Measurements from ENCODE around the gene UBA3.
A peak's percentile ranks its signal among the peaks of the same experiment; 100 is the strongest.

The UBA3 gene

GRCh38 chr3:69080233-69080920 is at the start of gene UBA3:
Gene UBA3 (minus strand): TSS chr3:69080365. CDS start chr3:69080353, 12 bp downstream.
- TF ChIP-seq, protein P1, sequence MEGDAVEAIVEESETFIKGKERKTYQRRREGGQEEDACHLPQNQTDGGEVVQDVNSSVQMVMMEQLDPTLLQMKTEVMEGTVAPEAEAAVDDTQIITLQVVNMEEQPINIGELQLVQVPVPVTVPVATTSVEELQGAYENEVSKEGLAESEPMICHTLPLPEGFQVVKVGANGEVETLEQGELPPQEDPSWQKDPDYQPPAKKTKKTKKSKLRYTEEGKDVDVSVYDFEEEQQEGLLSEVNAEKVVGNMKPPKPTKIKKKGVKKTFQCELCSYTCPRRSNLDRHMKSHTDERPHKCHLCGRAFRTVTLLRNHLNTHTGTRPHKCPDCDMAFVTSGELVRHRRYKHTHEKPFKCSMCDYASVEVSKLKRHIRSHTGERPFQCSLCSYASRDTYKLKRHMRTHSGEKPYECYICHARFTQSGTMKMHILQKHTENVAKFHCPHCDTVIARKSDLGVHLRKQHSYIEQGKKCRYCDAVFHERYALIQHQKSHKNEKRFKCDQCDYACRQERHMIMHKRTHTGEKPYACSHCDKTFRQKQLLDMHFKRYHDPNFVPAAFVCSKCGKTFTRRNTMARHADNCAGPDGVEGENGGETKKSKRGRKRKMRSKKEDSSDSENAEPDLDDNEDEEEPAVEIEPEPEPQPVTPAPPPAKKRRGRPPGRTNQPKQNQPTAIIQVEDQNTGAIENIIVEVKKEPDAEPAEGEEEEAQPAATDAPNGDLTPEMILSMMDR (conservative IDR thresholded peaks at IDR 0.05; ENCODE audit: control insufficient read depth, insufficient read depth, low read depth, low read length), result no peak
- DNase-seq (ENCODE audit: low read depth), result peak; percentile 74
- peak within 1 kb of the TSS; percentile 68 for H3K4me3 ChIP-seq (ENCODE audit: control insufficient read depth, low read depth, low read length)

GRCh38 chr3:69129531-69129930 is 49.4 kb upstream of the UBA3 start:
- no peak overlapping the region for H3K4me3 ChIP-seq (ENCODE audit: control insufficient read depth, low read depth, low read length)
- peak; percentile 77 for DNase-seq (ENCODE audit: low read depth)
- TF ChIP-seq, protein P1 (conservative IDR thresholded peaks at IDR 0.05; ENCODE audit: control insufficient read depth, insufficient read depth, low read depth, low read length), result no peak

DNA sequence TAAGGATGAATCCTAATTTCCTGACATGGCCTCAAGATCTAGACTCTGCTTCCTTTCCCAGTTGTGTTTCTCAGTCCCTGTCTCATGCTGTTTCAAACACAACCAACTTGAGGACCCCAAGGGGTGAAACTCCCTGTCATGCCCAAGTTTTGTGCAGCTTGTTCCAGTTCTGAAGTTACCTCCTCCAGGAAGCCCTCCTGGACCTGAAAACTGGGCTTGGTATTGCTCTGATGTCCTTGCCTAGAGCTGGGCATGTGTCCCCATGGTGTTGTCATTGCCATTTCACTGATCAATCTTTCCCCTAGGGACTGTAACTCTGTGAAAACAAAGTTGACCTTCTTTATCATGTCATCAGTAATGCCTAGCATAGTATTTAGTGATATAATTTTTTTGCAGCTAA is 48.3 kb upstream of the UBA3 start:
- TF ChIP-seq, protein P1 (conservative IDR thresholded peaks at IDR 0.05; ENCODE audit: control insufficient read depth, insufficient read depth, low read depth, low read length), result no peak
- no peak for DNase-seq (ENCODE audit: low read depth)
- H3K4me3 ChIP-seq (ENCODE audit: control insufficient read depth, low read depth, low read length), result no peak overlapping the region

GRCh38 chr3:69126999-69127398 is 46.8 kb upstream of the UBA3 start:
- TF ChIP-seq, protein P1 (conservative IDR thresholded peaks at IDR 0.05; ENCODE audit: control insufficient read depth, insufficient read depth, low read depth, low read length), result no peak

DNA sequence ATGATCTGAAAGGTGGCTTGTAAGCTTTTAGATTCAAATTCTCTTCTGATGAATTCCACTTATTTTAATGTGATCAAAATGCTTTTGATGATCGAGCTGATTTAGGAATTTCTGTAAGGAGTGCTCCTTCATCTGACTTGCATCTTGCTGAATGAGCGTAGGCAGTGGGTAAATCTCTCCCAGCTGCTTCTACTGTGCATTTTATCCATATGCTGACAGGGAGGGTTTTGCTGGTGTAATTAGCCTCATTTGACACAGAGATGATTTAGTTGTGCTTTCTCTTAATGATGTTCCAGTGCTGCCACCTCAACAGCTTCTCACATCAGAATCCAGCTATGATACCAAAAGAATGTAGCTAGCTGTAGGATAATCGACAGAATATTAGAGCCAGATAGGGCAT is 46.1 kb upstream of the UBA3 start:
- no peak for DNase-seq (ENCODE audit: low read depth)
- H3K4me3 ChIP-seq (ENCODE audit: control insufficient read depth, low read depth, low read length), result no peak overlapping the region
- TF ChIP-seq, protein P1 (conservative IDR thresholded peaks at IDR 0.05; ENCODE audit: control insufficient read depth, insufficient read depth, low read depth, low read length), result no peak

More at GRCh38 chr3:69126999-69127398, 46.8 kb upstream of the UBA3 start:
- no peak for DNase-seq (ENCODE audit: low read depth)
- no peak overlapping the region for H3K4me3 ChIP-seq (ENCODE audit: control insufficient read depth, low read depth, low read length)

DNA sequence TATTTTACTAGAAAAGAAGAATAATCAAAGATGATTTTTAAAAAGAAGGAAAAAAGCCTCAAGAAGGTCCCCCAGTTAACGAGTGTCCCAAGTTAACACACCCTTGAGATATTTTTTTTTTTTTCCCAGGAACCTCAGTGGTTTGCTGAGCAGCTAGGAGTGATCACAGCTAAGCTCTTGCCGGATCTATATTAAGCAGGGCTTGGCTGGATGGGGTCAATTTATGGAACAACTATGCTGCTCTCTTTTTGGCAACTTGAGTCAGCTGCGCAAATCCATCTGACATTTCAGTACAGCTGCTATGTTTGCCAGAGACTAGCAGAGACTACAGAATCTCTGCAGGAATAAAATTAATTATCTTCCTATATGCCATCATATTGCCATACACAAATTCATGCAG is 42.2 kb upstream of the UBA3 start, which contains the start of gene LMOD3:
Gene LMOD3, minus strand, starts transcription at position 193 of the 400 bp plus-strand sequence. CDS start 209 bp downstream, outside the sequence.
- TF ChIP-seq, protein P1 (conservative IDR thresholded peaks at IDR 0.05; ENCODE audit: control insufficient read depth, insufficient read depth, low read depth, low read length), result no peak
- no peak within 1 kb of the TSS for H3K4me3 ChIP-seq (ENCODE audit: control insufficient read depth, low read depth, low read length)

More for the DNA sequence above, 42.2 kb upstream of the UBA3 start, which contains the start of gene LMOD3:
- no peak for DNase-seq (ENCODE audit: low read depth)

Measured in fibroblast of mammary gland (primary cell).